ENCODE data around the gene CSNK1D. TPM values are rescaled to one million over a fixed set of nuclear protein-coding genes. Genes with fewer than 3 reads are reported as not detected.

CSNK1D gene
- total RNA-seq, 1 experiment from 2014 or later, result 191 TPM

DNA sequence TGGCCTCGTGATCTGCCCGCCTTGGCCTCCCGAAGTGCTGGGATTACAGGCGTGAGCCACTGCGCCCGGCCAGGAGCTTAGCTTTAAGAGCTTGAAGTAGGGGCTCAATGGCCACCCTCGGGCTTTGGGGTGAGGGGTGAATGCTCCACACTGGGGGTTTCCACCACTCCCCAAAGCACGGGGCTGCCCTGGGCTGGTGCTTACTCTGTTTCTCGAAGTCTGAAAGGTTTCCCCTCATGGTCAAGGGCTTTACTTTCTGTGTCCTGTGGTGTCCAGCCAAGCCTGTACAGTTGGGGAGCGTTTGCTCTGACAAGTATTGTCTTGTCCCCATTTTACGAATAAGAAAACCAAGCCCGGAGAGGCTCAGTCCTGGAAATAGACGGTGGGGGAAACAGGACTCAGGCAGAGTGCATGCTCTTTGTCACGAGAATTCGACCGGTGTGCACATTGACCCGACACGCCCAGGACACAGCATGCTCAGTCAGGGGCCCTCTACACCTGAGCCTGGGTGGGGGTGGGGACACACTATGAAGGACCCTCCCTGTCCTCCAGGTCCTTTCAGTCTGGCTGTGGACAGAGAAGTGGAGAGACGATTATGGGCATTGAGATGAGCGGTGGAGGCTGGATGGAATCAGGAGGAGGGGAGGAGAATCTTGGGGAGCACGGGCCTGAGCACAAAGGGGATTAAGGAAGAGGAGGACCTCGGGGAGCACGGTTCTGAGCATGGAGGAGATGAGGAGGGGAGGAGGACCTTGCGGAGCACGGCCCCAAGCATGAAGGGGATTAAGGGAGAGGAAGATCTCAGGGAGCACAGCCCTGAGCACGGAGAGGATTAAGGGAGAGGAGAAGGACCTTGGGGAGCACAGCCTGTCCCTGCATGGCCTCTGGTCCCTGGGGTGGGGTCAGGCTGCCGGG lies 36.4 kb upstream of the CSNK1D start:
- Mint-ChIP-seq H3K36me3 (ENCODE audit: insufficient read depth, unreplicated experiment) (no peaks in the 10 kb centered on the region), H3K27ac (ENCODE audit: low read depth, unreplicated experiment) (no peak overlapping the region), H3K27me3 (ENCODE audit: insufficient read depth, unreplicated experiment) (peaks cover 11% of the 10 kb centered on the region), H3K9me3 (ENCODE audit: unreplicated experiment) (no peaks in the 10 kb centered on the region), H3K4me3 (ENCODE audit: unreplicated experiment) (no peak overlapping the region), H3K4me1 (ENCODE audit: insufficient read depth, unreplicated experiment) (peaks cover 13% of the 10 kb centered on the region)
- no peak for DNase-seq (ENCODE audit: unreplicated experiment)
- ChIA-PET CTCF (interaction anchor here (0.6 to 1.6 kb wide), 2 partner anchors 11 to 26 kb away, joined by 4 to 14 read pairs; no protein-coding TSS in a partner anchor), POLR2A (interaction anchor here (0.6 to 3.6 kb wide), 7 partner anchors 7 to 403 kb away, joined by 3 to 17 read pairs (median 3); partner anchors contain the start of gene CD7)
- intact Hi-C loops (cut with micrococcal nuclease), result no loop called here
- TF ChIP-seq, protein P1, sequence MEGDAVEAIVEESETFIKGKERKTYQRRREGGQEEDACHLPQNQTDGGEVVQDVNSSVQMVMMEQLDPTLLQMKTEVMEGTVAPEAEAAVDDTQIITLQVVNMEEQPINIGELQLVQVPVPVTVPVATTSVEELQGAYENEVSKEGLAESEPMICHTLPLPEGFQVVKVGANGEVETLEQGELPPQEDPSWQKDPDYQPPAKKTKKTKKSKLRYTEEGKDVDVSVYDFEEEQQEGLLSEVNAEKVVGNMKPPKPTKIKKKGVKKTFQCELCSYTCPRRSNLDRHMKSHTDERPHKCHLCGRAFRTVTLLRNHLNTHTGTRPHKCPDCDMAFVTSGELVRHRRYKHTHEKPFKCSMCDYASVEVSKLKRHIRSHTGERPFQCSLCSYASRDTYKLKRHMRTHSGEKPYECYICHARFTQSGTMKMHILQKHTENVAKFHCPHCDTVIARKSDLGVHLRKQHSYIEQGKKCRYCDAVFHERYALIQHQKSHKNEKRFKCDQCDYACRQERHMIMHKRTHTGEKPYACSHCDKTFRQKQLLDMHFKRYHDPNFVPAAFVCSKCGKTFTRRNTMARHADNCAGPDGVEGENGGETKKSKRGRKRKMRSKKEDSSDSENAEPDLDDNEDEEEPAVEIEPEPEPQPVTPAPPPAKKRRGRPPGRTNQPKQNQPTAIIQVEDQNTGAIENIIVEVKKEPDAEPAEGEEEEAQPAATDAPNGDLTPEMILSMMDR (IDR thresholded peaks at IDR 0.05; ENCODE audit: unreplicated experiment), result no peak
- BruUV-seq (replicated peaks), result no TSS peak

DNA sequence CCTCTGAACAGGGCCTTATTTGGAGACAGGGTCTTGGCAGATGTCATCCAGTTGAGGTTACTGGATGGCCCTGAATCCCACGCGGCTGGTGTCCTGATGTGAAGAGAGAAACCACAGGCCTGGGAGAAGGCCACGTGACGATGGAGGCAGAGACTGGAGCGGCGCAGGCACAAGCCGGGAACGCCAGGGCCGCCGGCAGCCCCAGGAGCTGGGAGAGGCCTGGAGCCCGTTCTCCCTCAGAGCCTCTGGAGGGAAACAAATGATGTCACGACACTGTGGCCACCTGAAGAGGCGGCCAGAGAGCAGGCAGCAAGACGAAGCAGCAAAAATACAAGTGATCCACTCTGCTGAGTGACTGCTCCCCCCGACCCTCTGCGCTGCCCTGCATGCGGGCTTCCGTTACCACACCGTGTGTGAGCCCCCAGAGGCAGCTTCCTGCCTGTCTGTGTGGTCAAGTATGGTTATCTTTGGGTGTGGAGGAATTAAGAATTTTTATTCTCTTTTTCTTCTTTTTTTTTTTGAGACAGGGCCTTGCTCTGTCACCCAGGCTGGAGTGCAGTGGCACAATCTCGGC lies 32.3 kb upstream of the CSNK1D start:
- ChIA-PET CTCF (interaction anchor here (0.9 to 1.3 kb wide), 3 partner anchors 9 to 27 kb away, joined by 3 to 5 read pairs (median 3); no protein-coding TSS in a partner anchor), POLR2A (no interaction called here)
- H3K4me1 Mint-ChIP-seq (ENCODE audit: insufficient read depth, unreplicated experiment), result peaks cover 15% of the 10 kb centered on the region
- DNase-seq (ENCODE audit: unreplicated experiment), result no peak
- H3K27me3 Mint-ChIP-seq (ENCODE audit: insufficient read depth, unreplicated experiment), result peaks cover 11% of the 10 kb centered on the region
- no TSS peak for BruUV-seq (replicated peaks)
- H3K36me3 Mint-ChIP-seq (ENCODE audit: insufficient read depth, unreplicated experiment), result no peaks in the 10 kb centered on the region
- TF ChIP-seq, protein P1 (IDR thresholded peaks at IDR 0.05; ENCODE audit: unreplicated experiment), result no peak
- no peaks in the 10 kb centered on the region for H3K9me3 Mint-ChIP-seq (ENCODE audit: unreplicated experiment)
- H3K27ac Mint-ChIP-seq (ENCODE audit: low read depth, unreplicated experiment), result no peak overlapping the region
- intact Hi-C loops (cut with micrococcal nuclease), result no loop called here
- H3K4me3 Mint-ChIP-seq (ENCODE audit: unreplicated experiment), result no peak overlapping the region

DNA sequence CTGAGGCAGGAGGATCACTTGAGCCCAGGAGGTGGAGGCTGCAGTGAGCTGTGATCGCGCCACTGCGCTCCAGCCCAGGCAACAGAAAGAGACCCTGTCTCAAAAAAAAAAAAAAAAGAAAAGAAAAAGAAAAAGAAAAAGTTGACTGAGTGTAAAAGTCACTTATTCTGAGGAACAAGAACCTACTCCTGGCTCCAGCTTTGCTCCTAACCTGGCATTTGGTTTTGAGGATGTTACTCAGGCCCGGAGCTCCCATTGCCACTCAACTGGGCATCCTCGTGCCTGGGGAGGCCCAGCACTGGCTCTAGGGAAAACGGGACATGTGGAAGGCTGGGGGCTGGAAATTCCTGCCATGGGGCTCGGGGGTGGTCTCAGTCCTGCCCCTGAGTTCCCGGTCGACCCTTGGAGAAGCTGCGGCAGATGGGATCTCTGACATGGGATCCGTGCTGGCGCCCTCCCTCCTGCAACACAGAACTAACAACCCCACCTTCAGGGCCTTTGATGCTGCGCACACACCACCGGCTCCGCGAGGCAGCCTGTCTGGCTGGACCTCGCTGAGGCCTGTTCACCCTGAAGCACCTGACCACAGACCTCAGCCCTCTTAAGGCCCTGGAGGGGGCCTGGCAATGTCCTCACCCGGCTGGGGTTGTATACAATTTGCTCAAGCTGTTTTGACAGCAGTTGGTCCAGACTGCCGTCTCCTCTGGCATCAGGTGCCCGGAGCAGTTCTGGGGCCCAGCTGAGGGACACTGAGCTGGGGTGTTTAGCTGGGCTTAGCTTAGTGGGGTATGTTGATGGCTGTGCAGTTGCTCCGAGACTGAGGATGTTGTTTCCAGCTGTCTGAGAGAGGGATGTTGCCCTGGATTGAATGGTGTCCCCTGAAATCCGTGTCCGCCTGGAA lies 31.6 kb upstream of the CSNK1D start:
- TF ChIP-seq, protein P1 (IDR thresholded peaks at IDR 0.05; ENCODE audit: unreplicated experiment), result no peak
- BruUV-seq (replicated peaks), result no TSS peak
- H3K9me3 Mint-ChIP-seq (ENCODE audit: unreplicated experiment), result no peaks in the 10 kb centered on the region
- CTCF ChIA-PET, result interaction anchor here (0.9 to 1.3 kb wide), 3 partner anchors 8 to 28 kb away, joined by 3 to 5 read pairs (median 3); no protein-coding TSS in a partner anchor
- POLR2A ChIA-PET, result interaction anchor here (1.0 kb wide), 1 partner anchor 12 kb away, joined by 4 read pairs; the partner anchor contains the start of gene CD7
- H3K27ac Mint-ChIP-seq (ENCODE audit: low read depth, unreplicated experiment), result no peak overlapping the region
- H3K36me3 Mint-ChIP-seq (ENCODE audit: insufficient read depth, unreplicated experiment), result no peaks in the 10 kb centered on the region
- intact Hi-C loops (cut with micrococcal nuclease), result no loop called here
- no peak for DNase-seq (ENCODE audit: unreplicated experiment)
- H3K27me3 Mint-ChIP-seq (ENCODE audit: insufficient read depth, unreplicated experiment), result peaks cover 6% of the 10 kb centered on the region
- H3K4me3 Mint-ChIP-seq (ENCODE audit: unreplicated experiment), result no peak overlapping the region
- peaks cover 19% of the 10 kb centered on the region for H3K4me1 Mint-ChIP-seq (ENCODE audit: insufficient read depth, unreplicated experiment)
